GM21786 (cell line): Measurements from ENCODE around the gene KCNH3.
"Not testable (repeated sequence)": the region's sequence is repeated elsewhere in the genome, so short reads cannot be mapped to it uniquely, and the experiment has no call there.

Experiments used
- ATAC-seq: cut with Tn5 transposase; IDR thresholded peaks from one replicate; pipeline ENCODE4 v1.9.1; 2021; ENCODE audit not compliant: unreplicated experiment

Gene KCNH3

GRCh38 chr12:49582850-49583249 lies 44.0 kb downstream of the KCNH3 start:
- ATAC-seq = no peak

GRCh38 chr12:49583366-49584094 lies 44.7 kb downstream of the KCNH3 start:
- no peak for ATAC-seq

- ATAC-seq = no peak
Observed at GRCh38 chr12:49584591-49584990, 45.8 kb downstream of the KCNH3 start.

DNA sequence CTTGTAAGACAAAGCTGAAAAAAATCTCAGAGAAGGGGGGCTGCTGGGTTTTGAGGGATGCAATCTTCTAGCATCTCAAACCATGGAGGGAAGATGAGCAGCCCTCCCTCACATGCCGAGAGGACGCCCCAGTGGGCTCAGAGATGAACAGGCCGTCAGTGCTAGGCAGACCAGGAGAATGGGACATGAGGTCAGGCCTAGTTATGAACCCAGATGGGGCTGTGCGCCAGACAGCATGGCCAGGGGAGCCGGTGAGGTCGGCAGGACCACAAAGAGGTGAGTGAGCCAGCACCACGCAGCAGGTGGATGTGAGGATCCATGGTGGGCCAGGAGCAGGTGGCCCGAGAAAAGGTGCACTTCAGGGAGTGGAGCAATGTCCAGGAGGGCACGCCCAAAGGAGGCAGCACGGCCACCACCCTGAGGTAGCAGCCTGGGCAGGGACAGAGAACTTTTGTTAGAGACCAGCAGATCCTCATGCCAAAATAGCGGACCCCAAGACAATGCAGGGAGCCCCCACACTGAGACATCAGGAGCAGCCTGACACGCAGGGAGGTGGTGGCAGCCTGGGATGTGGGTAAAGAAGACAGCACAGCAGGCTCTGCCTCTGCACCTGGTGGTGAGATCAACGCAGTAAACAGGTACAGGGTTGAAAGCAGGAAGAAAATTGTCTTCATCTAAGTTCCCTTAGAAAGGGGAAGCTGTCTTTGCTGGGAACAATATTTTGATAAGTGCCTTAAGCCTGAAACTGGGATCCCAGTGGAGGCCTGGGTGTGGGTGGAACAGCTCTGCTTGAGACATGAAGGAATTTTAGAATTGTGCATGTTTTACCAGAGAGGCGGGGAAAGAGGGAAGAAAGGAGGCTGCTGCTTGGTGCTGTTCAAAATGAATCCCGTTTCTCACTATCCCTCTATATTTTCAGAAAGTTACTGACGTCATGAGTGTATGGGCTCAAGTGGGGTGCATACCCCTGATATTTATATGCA lies 46.9 kb downstream of the KCNH3 start:
- ATAC-seq = no peak

DNA sequence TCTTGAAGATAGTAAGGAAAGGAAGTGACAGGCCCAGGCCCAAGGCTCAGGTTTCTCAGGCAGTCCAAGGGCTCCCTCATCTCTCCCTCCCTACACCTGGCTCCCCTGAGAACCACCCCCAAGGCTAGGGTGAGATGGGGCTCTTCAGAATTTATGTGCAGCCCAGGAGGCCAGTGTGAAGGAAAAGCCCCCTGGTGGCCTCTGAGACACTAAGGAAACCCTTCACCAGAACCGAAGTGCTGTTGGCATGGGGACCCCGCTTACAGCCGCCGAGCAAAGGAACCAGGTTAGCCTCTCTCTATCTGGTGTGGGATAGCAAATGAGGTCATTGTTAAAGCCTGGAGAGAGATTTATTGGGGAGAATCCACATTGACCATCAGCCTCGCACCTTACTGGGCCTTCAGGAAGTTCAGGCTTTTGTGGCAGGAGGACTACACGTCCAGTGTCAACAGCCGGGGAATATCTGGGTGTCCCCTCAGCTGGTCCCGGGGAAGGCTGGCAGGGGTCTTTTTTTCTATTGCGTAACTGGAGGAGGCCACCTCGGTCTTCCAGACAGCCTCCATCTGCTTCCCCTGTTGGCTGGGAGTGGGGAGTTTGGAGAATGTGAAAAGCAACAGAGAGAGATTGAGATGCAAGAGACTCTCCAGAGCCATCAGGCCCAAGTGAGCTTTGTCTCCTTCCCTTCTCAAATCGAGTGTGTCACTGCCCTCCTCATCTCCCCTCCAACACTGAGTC lies 48.5 kb downstream of the KCNH3 start:
- ATAC-seq = no peak

DNA sequence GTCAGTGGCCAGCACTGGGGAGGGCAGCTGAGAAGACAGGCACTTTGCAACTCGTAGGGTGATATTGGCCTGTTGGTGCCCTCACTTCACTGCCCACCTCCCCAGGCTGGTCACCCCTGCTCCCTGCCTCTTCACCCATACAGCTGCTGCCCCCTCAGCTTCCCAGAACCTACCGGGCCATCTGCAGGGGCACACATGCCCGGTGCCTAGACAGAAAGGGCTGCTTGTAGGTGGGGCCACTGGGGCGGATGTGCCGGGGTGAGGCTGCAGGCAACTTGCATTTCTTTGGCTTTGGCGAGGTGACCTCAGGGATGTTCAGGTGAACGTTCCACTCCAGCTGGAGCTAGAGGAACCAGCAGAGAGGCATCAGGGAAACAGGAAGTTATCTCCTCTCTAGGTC lies 49.5 kb downstream of the KCNH3 start:
- ATAC-seq = no peak

- ATAC-seq = no peak
Observed at GRCh38 chr12:49588721-49589516, 50.1 kb downstream of the KCNH3 start.

- no peak for ATAC-seq
Observed at GRCh38 chr12:49598527-49598926, 59.7 kb downstream of the KCNH3 start.

DNA sequence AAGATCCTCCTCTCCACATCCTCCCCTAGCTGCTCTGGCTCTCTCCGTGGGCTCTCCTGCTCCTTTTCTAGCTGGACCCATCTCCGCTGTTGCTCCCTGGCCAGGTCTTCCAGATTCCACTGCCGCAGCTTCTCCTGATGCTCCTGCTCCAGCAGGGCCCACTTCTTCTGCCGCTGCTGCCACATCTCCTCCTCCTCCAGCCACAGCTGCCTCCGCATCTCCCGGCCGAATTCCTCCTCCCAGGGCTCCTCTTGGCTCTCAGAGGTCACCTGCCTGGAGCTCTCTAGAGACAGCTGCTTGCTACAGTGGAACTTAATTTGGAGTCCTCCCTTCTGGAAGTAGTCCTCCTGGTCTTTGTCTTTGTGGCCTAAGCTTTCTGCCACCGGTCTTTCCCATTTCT lies 61.1 kb downstream of the KCNH3 start:
- no peak for ATAC-seq

DNA sequence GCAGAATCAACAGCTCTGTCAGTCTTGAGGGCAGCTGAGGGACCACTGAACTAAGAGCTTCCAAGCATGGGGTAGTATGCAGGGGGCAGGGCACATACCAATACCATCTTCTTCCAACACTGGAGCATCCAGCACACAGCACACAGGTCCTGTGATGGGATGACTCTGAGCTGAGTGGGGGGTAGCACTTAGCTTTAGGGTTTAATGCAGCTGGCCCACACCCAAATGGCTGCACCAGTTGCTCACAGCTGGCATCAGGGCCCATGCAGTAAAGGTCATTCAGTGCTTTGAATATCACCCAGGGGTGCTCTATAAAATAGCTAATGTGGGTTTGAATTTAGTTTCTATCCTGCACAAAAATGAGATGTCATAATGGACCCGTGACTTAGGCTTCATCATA lies 64.9 kb downstream of the KCNH3 start:
- no peak for ATAC-seq

- ATAC-seq = no peak
Observed at GRCh38 chr12:49604856-49605255, 66.0 kb downstream of the KCNH3 start.

GRCh38 chr12:49605539-49605938 lies 66.7 kb downstream of the KCNH3 start, which contains the start of gene FAM186B:
FAM186B (minus strand) TSS chr12:49605639; CDS start chr12:49605477, 162 bp downstream.
- not testable (repeated sequence) for ATAC-seq
